HEK293T (cell line): ENCODE data around the gene CDHR2.

ENCODE experiments used
- ELF4 ChIP-seq: fragments of 450-650 bp; IDR thresholded peaks from 2 replicates; pipeline ENCODE4 v1.6.1; 2017; ENCODE audit warnings: antibody characterized with exemption
- FOXA1 ChIP-seq: fragments of 450-650 bp; IDR thresholded peaks from 2 replicates; pipeline ENCODE4 v1.6.1; 2016; ENCODE audit warnings: mild to moderate bottlenecking
- FOXK2 ChIP-seq: fragments of 450-650 bp; IDR thresholded peaks from 2 replicates; pipeline ENCODE4 v1.6.1; 2016; ENCODE audit warnings: mild to moderate bottlenecking
- FOXM1 ChIP-seq: fragments of 450-650 bp; IDR thresholded peaks from 2 replicates; pipeline ENCODE4 v1.6.1; 2017; ENCODE audit warnings: mild to moderate bottlenecking, borderline replicate concordance
- L3MBTL2 ChIP-seq: fragments of 450-650 bp; conservative IDR thresholded peaks from 2 replicates; pipeline ENCODE4 v1.6.1; 2016; ENCODE audit warnings: mild to moderate bottlenecking
- PKNOX1 ChIP-seq: fragments of 450-650 bp; IDR thresholded peaks from 2 replicates; pipeline ENCODE4 v1.6.1; 2016
- SP1 ChIP-seq: fragments of 450-650 bp; IDR thresholded peaks from 2 replicates; pipeline ENCODE4 v1.6.1; 2017
- TARDBP ChIP-seq: fragments of 450-650 bp; IDR thresholded peaks from 2 replicates; pipeline ENCODE4 v1.6.1; 2016
- ZNF384 ChIP-seq: fragments of 450-650 bp; IDR thresholded peaks from 2 replicates; pipeline ENCODE4 v1.6.1; 2016

GRCh38 chr5:176528761-176529115 lies 20.4 kb upstream of the CDHR2 start:
- TF ChIP-seq SP1 (no peak), TARDBP (no peak), L3MBTL2 (no peak), ELF4 (no peak), FOXA1 (no peak), ZNF384 (no peak), PKNOX1 (no peak), FOXK2 (no peak), FOXM1 (no peak)
